ENCODE data around the gene MIER1.

DNA sequence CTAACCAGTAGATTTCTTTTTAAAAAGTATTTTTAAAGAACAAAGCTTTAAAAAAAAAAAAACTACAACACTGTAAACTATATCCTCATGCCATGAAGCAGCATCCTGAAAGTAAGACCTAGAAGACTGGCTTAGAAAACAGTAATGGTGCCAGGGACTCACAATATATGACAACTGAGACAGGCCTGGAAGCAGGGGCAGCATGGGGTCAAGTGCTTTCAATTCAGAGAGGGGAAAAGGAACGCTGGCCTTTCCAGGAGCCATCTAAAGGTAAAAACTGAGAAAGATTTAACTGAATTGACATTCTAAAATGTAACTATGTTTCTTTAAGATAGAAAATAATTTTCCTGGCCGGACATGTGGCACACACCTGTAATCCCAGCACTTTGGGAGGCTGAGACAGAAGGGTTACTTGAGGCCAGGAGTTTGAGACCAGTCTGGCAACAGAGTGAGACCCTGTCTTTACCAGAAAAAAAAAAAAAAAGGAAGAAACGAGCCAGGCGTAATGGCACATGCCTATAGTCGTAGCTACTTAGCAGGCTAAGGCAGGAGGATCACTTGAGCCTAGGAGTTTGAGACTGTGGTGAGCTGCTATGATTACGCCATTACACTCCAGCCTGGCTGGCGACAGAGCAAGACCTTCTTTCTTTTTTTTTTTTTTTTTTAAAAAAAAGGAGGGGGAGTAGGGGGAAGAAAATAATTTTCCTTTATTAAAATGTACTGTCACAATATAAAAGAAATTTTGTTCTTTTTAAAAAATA, 75.0 kb downstream of the MIER1 start:
- TF ChIP-seq, protein P1, sequence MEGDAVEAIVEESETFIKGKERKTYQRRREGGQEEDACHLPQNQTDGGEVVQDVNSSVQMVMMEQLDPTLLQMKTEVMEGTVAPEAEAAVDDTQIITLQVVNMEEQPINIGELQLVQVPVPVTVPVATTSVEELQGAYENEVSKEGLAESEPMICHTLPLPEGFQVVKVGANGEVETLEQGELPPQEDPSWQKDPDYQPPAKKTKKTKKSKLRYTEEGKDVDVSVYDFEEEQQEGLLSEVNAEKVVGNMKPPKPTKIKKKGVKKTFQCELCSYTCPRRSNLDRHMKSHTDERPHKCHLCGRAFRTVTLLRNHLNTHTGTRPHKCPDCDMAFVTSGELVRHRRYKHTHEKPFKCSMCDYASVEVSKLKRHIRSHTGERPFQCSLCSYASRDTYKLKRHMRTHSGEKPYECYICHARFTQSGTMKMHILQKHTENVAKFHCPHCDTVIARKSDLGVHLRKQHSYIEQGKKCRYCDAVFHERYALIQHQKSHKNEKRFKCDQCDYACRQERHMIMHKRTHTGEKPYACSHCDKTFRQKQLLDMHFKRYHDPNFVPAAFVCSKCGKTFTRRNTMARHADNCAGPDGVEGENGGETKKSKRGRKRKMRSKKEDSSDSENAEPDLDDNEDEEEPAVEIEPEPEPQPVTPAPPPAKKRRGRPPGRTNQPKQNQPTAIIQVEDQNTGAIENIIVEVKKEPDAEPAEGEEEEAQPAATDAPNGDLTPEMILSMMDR (IDR thresholded peaks at IDR 0.05; ENCODE audit: low read depth, low read length, poor library complexity, severe bottlenecking): no peak
- TF ChIP-seq EZH2phosphoT487 (IDR thresholded peaks at IDR 0.05; ENCODE audit: borderline replicate concordance, low read length): no peak

Measured in DOHH2 (cell line).